Measurements from ENCODE around the gene ADAMTSL3. TPM values are rescaled to one million over a fixed set of nuclear protein-coding genes. Genes with fewer than 3 reads are reported as not detected.
A peak's percentile ranks its signal among the peaks of the same experiment; 100 is the strongest.

Gene ADAMTSL3
- total RNA-seq, 1 donor from 2014 or later: 13.2 TPM

DNA sequence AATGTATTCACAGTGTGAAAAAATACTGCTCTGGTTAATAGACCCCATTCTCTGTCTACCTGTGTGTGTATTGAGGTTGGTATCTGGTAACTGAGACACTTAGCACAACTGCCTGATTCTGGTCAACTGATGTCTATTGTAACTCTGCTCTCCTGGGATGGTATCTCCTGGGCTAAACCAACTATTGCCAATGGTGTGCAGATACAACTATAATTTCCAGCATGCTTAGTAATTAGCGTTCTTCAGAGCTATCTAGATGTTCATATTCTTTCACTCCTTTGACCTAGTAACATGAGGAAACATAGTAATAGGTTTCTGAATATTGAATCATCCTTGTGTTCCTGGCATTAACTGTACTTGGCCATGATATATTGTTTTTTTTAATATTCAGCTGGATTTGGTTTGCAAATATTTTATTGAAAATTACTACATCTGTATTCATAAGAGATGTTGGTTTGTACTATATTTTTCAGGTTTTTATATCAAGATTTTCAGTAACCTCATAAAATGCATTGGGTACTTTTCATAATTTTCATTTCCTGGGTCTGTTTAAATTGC is 16.8 kb downstream of the ADAMTSL3 start:
- Mint-ChIP-seq H3K27me3 (ENCODE audit: low read depth) (peaks cover 2% of the 10 kb centered on the region), H3K4me3 (no peak overlapping the region), H3K9me3 (peaks cover 11% of the 10 kb centered on the region), H3K4me1 (no peaks in the 10 kb centered on the region), H3K27ac (no peak overlapping the region), H3K36me3 (peaks cover 3% of the 10 kb centered on the region)
- TF ChIP-seq, protein P1, sequence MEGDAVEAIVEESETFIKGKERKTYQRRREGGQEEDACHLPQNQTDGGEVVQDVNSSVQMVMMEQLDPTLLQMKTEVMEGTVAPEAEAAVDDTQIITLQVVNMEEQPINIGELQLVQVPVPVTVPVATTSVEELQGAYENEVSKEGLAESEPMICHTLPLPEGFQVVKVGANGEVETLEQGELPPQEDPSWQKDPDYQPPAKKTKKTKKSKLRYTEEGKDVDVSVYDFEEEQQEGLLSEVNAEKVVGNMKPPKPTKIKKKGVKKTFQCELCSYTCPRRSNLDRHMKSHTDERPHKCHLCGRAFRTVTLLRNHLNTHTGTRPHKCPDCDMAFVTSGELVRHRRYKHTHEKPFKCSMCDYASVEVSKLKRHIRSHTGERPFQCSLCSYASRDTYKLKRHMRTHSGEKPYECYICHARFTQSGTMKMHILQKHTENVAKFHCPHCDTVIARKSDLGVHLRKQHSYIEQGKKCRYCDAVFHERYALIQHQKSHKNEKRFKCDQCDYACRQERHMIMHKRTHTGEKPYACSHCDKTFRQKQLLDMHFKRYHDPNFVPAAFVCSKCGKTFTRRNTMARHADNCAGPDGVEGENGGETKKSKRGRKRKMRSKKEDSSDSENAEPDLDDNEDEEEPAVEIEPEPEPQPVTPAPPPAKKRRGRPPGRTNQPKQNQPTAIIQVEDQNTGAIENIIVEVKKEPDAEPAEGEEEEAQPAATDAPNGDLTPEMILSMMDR (IDR thresholded peaks at IDR 0.05; ENCODE audit: unreplicated experiment): no peak
- no peak for DNase-seq (ENCODE audit: low spot score in 2 of 2, unreplicated experiment in 2 of 2)

DNA sequence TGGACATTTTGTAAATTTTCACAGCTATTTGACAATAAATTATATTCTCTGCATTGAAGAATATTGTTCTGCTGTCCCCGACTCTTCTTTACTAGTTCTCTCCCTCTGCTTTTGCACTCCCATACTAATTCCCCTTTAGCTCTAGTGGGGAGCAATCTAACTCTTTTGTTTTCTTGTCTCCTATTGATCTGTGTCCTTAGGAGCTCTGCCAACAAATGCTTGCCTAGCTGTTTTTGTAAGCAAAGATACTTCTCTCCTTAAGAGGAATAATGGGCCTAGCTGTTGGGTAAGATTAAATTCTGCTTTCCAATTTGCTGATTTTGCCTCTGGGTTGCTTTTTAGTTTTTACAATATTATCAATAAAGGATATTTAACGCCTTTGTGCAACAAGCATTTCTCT is 17.7 kb downstream of the ADAMTSL3 start:
- Mint-ChIP-seq H3K36me3 (peaks cover 5% of the 10 kb centered on the region), H3K4me1 (no peaks in the 10 kb centered on the region), H3K4me3 (no peak overlapping the region), H3K27me3 (ENCODE audit: low read depth) (no peaks in the 10 kb centered on the region), H3K27ac (no peak overlapping the region), H3K9me3 (peaks cover 15% of the 10 kb centered on the region)
- TF ChIP-seq, protein P1 (IDR thresholded peaks at IDR 0.05; ENCODE audit: unreplicated experiment): no peak
- DNase-seq (ENCODE audit: low spot score in 2 of 2, unreplicated experiment in 2 of 2): no peak

DNA sequence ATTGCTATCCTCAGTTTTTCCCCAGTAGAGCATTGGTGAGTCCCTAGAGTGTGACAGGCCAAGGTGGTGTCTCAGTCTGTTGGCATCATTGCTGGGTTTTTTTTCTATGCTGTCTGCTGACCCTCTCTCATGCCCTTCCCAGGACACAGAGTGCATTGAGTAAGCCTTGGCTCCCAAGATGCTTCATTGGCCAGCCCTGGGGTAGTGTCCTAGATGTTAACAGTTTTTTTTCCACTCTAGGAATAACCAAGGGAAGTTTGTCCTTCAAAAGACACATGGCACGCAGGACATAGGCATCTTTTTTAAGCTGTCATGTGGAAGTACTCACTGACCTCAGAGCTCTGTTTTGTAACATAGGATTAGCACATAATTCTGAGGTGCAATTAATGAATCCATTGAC is 19.5 kb downstream of the ADAMTSL3 start:
- no peaks in the 10 kb centered on the region for H3K4me1 Mint-ChIP-seq
- TF ChIP-seq, protein P1 (IDR thresholded peaks at IDR 0.05; ENCODE audit: unreplicated experiment): no peak
- peaks cover 8% of the 10 kb centered on the region for H3K36me3 Mint-ChIP-seq
- H3K27me3 Mint-ChIP-seq (ENCODE audit: low read depth): no peaks in the 10 kb centered on the region
- H3K9me3 Mint-ChIP-seq: peaks cover 25% of the 10 kb centered on the region
- no peak for DNase-seq (ENCODE audit: low spot score in 2 of 2, unreplicated experiment in 2 of 2)
- no peak overlapping the region for H3K4me3 Mint-ChIP-seq
- no peak overlapping the region for H3K27ac Mint-ChIP-seq

DNA sequence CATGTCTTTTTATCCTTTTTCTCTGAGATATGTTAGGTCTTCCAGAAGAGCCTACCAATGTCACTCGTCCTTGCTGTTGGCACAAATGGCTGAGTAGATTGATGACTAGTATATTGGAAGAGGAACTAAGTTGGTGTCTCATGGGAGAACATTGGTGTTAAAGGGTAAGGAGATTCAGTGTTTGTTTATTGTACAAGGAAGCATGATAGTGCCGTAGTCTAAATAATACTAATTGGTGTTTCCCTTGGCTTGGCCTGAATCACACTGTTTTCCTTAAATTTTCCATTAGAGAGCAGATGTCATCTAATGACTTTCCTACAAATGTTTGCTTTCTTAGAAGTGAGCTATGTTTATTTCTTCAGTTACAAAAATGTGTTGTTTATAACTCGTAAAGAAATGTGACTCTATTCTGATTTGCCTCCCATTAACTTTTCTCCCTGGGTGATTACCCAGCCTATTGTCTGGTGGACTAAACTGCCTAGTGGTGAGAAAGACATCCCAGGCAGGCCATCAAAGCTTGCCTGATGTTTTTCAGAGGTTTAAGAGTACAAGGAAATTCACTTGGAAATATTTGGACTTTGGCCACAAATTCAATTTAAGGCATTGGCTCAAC is 28.7 kb downstream of the ADAMTSL3 start:
- H3K9me3 Mint-ChIP-seq: peaks cover 25% of the 10 kb centered on the region
- no peaks in the 10 kb centered on the region for H3K27me3 Mint-ChIP-seq (ENCODE audit: low read depth)
- H3K27ac Mint-ChIP-seq: no peak overlapping the region
- H3K36me3 Mint-ChIP-seq: peaks cover 8% of the 10 kb centered on the region
- H3K4me3 Mint-ChIP-seq: no peak overlapping the region
- H3K4me1 Mint-ChIP-seq: peaks cover 15% of the 10 kb centered on the region
- DNase-seq (ENCODE audit: low spot score in 2 of 2, unreplicated experiment in 2 of 2): no peak
- TF ChIP-seq, protein P1 (IDR thresholded peaks at IDR 0.05; ENCODE audit: unreplicated experiment): no peak

DNA sequence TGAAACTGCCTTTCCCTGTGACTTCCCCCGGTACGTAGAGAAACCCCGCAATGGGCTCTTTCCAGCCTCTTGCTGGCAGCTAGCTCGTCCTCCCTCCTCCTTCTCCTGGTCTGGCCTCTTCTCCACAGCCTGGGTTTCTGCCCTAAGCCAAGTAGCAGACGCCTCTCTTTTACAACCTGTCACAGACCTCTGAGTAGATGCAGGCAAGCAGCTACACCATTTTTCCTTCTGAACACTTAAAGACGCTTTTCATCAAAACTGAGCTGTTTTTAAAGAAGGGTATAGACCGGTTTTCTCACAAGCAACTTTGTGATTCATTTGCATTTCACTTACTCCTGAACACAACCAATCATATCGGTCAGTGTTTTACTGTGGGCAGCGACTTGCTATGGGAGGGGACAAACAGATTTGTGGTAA is 32.0 kb downstream of the ADAMTSL3 start:
- TF ChIP-seq, protein P1 (IDR thresholded peaks at IDR 0.05; ENCODE audit: unreplicated experiment): no peak
- Mint-ChIP-seq H3K27ac (peak overlapping the region; percentile 67), H3K36me3 (no peaks in the 10 kb centered on the region), H3K9me3 (peaks cover 3% of the 10 kb centered on the region), H3K4me1 (peaks cover 15% of the 10 kb centered on the region), H3K27me3 (ENCODE audit: low read depth) (no peaks in the 10 kb centered on the region), H3K4me3 (no peak overlapping the region)
- DNase-seq (ENCODE audit: low spot score in 2 of 2, unreplicated experiment in 2 of 2): no peak
